GM18907 (cell line): ENCODE results near the gene ZDHHC16.
"Not testable (repeated sequence)": the region's sequence is repeated elsewhere in the genome, so short reads cannot be mapped to it uniquely, and the experiment has no call there.

Experiments used
- ATAC-seq: cut with Tn5 transposase; IDR thresholded peaks from one replicate; pipeline ENCODE4 v1.9.1; 2021; ENCODE audit warnings: mild to moderate bottlenecking, moderate library complexity; ENCODE audit not compliant: unreplicated experiment

ZDHHC16 gene

DNA sequence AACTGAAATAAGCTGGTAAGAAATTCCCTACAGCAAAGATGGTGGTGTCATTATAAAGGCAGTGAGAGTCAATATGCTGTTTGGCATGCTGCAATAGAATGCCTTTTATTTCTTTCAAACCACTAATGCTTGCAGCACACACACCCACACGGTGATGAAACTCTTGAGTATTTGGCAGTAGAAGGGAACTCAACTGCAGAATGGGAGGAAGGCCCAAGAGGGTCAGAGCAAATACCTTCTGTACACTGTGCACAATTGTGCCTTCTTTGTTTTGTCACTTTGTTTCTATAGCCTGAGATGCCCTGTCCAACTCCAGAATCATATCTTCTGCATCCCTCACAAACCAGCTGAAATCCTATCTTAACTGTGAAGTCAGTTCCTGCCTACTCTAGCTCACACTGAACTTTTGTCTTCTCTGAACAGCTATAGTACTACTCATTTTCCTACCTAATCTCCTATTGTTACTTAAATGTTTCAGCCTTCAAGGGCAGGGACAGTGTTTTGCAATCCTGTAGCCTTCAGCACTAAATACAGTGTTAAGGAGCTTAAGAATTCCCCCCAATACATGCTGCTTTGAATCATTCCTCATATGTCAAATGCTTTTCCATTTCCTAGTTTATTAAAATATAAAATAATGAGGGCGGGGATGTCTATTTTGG, 30.1 kb downstream of the ZDHHC16 start:
- no peak for ATAC-seq

DNA sequence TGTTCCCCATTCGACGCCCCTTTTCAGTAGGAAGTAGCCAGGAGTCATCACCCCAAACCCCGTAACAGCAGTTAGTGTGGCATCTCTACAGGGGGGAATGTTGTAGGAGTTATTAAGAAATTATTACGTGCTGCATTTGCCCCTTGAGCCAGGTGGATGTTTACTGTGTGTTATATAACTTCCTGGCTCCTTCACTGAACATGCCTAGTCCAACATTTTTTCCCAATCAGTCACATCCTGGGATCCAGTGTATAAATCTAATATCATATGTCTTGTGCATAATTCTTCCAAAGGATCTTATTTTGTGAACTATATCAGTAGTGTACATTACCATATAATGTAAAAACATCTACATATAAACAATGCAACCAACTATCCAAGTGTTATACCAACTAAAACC, 33.4 kb downstream of the ZDHHC16 start:
- ATAC-seq = not testable (repeated sequence)

DNA sequence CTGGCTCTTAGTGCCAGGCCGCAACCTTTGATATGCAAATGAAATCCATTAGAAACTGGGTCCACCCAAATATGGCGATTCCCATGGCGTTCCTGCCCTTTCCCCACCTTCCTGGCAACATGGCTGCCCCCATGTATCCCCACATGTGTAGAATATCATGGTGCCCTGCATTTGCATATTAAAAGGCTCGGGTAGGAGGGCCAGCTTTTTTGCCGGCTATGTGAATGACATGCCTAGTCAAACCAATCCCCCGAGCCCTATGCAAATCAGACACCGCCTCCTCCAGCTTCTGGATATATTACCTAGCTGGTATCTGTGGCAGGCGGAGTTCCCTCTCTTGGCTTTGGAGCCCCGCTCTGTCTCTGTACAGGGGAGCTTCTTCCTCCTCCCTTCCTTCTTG, 34.0 kb downstream of the ZDHHC16 start:
- no peak for ATAC-seq

DNA sequence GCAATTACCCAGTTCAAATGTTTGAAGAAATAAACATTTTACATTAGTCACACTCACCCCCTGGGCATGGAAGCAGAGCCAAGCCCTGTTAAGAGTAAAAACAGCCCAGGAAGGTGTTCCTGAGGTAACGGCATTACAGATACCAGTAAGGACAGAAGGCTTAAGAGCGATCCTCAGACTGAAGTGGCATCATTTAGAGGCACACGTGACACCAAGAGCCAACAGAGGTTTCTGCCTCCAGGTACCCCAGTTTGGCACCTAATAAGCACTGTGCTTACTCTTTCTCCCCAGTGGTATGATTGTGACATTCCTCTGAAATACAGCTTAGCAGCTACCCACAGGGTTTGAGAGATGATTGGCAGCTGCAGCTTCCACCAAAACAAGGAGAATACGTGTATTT, 35.1 kb downstream of the ZDHHC16 start:
- no peak for ATAC-seq

DNA sequence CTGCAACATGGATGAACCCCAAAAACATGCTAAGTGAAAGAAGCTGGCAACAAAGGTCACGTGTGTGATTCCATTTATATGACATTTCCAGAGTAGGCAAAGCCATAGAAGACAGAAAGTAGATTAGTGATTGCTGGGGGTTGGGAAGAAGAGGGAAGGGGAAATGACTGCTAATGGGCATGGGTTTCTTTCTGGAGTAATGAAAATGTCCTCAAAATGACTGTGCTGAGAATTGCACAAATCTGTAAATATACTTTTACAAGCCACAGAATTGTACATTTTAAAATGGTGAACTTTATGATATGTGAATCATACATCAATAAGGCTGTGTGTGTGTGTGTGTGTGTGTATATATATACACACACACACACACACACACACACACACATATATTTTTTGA, 36.4 kb downstream of the ZDHHC16 start:
- no peak for ATAC-seq

DNA sequence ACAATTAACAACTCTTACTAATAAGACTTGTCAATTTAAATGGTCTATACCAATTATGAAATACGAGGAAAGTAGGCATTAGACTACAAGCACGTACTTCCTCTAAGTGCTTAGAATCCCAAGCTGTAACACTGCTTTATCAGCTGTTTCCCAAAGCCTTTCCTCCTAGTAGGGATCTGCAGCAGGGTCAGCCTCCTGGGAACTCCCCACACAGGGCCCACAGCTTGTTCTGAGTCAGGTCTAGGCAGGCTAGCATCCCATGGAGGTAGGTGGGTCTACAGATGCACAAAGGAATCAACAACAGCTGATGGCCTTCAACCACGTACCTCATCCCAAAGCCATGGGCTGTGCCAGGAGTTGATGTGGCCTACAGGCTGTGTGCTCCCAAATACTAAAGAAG, 37.5 kb downstream of the ZDHHC16 start:
- no peak for ATAC-seq

DNA sequence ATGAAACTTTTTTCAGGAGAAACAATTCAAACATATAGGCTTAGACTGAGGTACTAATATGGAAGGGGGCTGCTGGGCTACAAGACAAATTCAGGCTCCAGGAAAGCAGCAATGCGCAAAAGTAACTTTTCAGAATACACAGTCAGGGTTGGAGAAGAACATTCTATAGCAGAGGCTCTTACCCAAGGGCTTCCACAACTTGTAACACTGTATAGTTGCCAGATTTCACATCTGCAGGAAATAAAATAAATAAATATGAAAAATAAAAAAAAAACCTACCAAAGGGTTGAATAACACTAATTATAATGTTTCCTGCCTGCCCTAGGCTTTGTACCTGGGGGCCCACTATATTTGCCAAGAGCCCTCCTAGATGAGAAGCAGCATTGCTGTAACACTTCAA, 37.9 kb downstream of the ZDHHC16 start:
- no peak for ATAC-seq

DNA sequence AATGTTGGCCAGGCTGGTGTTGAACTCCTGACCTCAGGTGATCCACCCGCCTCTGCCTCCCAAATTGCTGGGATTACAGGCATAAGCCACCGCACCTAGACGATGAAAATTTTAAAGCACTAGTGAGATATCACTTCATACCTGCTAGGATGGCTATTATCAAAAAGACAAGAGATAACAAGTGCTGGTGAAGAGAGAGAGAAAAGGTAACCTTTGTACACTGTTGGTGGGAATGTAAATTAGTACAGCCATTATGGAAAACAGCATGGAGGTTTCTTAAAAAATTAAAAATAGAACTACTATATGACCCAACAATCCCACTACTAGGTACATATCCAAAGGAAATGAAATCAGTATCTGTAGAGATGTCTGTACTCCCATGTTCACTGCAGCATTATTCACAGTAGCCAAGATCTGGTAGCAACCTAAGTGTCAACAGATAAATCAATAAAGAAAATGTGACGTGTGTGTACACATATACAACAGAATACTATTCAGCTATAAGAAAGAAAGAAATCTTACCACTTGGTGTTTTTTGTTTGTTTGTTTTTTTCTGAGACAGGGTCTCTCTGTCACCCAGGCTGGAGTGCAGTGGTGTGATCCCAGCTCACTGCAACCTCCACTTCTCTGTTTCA, 39.8 kb downstream of the ZDHHC16 start:
- no peak for ATAC-seq

DNA sequence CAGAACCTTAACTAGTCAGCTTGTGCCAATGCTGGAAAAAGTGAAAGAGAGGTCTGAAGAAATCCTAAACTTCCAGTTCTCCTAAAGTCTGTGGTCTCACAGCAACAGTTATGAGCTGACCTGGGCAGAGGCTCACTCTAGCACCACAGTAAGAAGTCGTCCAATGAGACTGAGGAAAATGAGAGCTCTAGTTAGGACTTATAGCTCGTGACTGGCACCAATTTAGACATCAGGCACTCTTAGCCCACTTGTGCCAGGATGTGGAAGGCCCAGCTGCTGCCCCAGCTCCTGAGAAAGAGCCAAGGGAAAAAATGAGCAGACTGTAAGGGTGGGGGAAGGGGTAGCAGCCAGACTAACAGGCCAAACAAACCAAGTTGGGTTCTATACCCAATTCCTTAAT, 44.6 kb downstream of the ZDHHC16 start:
- no peak for ATAC-seq

DNA sequence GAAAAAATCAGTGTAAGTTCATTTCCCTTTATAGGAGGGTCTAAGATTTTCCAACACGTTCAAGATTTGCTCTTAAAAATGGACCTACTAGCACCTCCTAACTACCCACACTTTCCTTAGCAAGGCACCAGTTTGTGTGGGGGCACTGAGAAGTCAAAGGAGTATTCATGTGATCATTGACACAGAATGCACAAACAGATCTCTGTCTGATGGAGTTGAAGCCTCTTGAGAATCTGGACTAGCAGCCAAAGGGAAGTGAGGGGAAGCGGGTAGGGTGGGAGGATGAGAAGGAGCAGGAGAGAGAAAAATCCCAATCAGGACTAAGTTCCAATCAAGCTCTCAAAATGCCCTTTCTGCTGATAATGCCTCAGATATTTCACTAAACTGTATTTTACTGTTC, 48.2 kb downstream of the ZDHHC16 start:
- no peak for ATAC-seq

DNA sequence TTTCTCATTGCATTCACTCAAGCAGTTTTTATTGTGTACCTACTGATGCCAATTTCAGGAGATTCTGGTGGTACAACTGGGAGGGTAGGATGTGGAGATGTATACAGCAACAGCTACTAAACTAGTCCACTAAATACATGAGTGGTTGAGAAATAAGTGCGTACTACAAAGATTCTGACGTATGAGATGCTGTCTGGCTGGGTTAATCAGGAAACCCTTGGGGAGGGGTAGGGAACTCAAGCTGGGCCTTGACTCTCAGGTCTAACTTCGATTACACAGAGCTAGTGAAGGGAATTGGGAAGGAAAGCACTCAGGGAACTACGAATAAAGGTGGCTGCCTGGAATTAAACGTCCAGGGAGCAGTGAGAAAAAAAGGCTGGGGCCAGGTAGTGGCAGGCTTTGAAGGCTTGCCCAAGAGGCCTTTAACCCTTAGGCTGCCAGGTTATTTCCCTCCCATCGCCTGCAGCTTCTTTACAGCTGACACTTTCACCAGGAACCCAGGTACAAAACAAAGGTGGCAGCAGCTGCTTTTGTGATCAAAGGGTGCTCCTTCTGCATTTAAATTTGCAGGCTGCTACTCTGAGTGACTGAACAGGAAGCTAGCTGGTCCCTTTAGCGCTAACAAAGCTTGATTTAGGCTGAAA, 49.0 kb downstream of the ZDHHC16 start:
- no peak for ATAC-seq

DNA sequence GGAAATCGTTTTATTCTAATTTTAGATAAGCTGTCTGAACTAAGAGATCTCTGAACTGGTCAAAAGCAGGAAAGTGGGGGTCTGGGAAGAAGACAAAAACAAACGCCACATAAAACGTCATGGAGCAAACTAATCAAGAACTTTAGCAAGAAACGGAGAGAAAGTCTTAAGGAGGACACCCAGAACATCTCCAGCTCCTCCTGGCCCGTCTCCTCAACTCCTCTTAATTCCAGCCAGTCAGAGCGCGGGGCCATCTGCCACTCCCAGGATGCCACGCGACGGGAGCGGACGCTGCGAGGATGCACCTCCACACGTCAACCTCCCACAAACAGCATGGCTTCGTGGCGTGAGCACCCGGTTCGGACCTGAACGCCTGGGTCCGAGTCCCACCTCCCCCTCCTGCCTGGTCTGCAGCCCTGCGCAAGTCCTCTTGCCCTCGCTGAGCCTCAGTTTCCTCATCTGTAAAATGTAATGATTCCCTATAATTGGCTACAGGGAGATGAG, 51.6 kb downstream of the ZDHHC16 start:
- peak; percentile 36 for ATAC-seq

DNA sequence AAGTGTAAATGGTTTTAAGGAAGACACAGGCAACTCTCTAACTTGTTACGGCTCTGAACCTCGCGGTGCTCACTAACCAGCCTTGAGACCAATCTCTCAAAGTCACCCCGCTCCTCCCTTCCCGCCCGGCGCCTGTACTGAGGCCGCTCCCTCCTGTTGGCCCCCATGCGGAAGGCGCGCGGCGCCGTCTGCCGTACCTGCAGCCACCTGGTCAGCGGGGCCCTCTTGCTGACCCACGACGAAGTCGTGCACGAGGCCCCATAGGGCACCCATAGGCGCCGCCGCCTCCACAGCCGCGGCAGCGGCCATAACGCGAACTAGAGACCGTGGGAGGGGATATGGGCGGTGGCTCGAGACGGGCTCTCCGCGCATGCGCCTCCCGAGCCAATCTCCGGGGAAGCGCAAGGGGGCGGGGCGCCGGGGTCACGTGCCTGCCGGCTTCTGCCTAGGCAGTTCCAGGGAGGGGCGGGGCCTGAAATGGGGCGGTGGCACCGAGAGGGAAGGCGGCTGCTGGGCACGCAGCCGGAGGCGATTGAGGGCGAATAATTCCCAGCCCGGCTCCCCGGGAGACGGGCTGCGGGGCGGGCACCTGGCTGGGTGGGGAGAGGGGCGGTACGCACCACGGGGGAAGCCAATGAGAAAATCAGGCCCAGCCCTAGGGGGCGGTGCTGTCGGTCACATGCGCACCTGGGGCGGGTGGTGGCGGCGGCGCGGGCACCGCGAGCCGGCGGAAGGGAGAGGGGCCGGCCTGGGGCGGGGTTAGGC, 52.3 kb downstream of the ZDHHC16 start, which contains the start of gene MMS19:
Gene MMS19, minus strand, starts transcription at position 347 of the 765 bp plus-strand sequence. Its CDS starts 38 bp downstream, at position 309.
- ATAC-seq = peak; percentile 91

DNA sequence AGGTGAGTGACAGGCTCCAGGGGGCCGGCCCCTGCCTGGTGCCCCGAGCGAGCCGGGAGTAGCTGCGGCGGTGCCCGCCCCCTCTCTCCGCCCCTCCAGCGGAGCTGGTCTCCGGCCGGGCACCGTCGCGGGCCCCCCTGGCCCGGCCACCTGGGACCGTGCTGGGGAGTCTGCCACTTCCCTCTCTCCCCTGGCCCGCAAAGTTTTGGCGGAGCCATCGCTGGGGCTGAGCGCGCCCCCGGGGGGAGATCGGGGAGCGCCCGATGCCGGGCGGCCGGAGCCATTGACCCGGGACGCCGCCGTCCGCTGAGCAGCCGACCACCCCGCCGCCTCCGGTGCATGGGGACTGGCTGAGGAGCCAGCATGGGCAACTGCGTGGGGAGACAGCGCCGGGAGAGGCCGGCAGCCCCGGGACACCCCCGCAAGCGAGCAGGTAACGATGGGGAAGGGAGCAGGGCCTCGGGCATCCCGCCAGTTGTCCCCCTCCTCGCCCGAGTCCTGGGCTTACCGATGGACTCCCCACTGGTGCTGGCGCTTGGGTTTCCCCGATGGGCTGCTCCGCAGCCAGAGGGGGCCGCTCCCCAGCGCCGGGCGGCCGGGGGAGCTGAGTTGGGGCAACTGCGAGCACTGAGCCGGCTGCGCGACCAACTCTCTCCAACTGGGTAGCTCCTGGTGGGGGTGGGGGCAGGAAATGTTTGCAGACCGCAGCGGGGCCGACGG, 53.0 kb downstream of the ZDHHC16 start, which contains the start of gene UBTD1:
Gene UBTD1, plus strand, starts transcription at position 84 of the 720 bp plus-strand sequence. Its CDS starts 280 bp downstream, at position 364.
- peak; percentile 6 for ATAC-seq

DNA sequence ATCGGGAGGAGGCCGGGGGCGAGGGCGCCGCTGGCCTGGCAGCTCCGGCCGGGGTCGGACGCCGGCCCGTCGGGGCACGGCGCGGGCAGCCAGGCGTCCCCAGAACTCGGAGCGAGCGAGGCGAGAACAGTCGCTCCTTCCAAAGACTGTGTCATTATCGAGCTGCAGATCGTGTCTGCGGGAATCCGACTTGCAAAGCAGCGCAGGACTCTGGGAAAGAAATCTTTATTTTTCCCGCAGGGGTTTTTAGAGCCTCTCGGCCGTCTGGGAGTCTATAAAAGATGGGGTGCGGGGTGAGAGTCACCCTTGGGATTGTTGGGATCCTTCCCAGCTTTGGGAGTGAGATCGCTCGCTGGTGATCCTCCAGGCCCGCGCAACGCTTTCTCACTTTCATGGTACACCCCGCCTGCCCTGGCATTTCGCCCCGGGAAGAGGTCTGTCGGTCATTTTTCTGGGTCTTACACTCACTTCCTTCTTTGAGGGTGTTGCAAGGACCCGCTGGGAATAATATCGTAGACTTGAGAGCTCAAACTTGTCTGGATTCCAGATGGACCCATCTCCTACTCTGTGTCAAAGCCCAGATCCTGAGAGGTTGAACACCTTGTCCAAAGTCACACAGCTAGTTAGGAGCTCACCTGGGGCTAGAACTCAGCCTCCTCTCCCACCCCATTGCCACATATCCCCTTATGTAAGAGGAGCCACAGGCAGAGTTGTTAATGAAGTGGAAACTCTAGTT, 53.8 kb downstream of the ZDHHC16 start:
- ATAC-seq = no peak

DNA sequence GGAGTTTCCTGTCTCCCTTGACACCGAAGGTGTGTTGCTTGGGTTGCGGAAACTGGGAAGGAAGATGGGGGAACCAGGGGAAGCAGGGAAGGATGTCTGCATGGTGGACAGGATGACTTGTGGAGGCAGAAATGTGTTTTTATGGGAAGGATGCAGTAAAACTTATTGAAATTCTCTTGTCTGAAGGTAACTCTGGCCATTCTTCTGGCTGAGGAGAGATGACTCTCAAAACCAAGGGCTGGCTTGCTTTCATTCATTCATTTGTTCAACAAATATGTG, 54.3 kb downstream of the ZDHHC16 start:
- ATAC-seq = no peak

DNA sequence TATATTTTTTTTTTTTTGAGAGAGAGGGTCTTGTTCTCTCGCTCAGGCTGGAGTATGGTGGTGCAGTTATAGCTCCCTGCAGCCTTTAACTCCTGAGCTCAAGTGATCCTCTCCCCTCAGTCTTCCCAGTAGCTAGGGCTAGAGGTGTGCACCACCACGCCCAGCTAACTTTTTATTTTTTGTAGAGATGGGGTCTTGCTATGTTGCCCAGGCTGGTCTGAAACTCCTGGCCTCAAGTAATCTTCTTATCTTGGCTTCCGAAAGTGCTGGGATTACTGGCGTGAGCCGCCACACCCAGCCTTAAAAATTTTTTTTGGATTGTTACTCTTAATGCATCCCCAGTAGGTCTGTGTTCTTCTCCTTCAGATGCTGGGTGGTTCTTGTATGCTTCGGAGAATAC, 56.9 kb downstream of the ZDHHC16 start:
- ATAC-seq = no peak

DNA sequence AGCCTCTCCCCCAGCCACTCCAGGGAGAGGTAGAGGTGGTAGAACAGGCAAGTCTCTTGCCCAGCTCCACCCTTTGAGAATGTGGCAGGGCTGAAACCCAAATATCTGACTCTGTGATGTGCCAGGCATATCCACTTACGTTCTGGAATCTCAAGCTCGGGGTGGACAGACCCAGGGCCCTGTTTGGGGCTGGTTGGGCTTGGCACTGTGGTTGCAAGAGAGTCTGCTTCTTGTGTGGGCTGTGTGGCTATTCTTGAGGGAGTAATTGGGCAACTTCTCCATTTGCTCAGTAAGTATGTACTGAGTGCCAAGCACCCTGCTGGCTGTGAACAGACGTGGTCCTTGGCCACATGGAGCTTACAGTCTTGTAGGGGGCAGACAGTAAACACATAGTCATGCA, 57.4 kb downstream of the ZDHHC16 start:
- ATAC-seq = no peak

DNA sequence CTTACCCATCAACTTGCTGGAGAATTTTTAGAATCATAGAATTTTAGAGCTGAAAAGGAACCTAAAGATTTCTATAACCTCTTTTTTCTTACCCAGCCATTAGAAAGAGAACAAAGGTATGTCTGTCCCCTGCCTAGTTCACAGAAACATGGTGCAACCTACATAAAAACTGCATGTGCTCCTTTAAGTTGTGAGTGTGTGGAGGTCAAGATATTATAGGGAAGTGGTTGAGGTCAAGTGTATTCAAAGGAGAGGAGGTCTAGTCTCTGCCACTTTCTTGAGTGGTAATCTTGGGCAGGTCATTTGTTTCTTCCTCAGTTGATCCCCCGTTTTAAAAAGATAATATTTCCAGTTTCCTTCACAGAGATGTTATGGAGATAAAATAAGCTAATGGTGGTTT, 59.2 kb downstream of the ZDHHC16 start:
- no peak for ATAC-seq
